HG03558 (cell line): ENCODE measurements around the gene DOC2B.
"Not testable (repeated sequence)": the region's sequence is repeated elsewhere in the genome, so short reads cannot be mapped to it uniquely, and the experiment has no call there.

Source experiments
- ATAC-seq: cut with Tn5 transposase; IDR thresholded peaks from one replicate; pipeline ENCODE4 v1.9.1; 2021; ENCODE audit warnings: moderate number of reproducible peaks; ENCODE audit not compliant: unreplicated experiment; ENCODE audit errors: extremely low read depth

The DOC2B gene

DNA sequence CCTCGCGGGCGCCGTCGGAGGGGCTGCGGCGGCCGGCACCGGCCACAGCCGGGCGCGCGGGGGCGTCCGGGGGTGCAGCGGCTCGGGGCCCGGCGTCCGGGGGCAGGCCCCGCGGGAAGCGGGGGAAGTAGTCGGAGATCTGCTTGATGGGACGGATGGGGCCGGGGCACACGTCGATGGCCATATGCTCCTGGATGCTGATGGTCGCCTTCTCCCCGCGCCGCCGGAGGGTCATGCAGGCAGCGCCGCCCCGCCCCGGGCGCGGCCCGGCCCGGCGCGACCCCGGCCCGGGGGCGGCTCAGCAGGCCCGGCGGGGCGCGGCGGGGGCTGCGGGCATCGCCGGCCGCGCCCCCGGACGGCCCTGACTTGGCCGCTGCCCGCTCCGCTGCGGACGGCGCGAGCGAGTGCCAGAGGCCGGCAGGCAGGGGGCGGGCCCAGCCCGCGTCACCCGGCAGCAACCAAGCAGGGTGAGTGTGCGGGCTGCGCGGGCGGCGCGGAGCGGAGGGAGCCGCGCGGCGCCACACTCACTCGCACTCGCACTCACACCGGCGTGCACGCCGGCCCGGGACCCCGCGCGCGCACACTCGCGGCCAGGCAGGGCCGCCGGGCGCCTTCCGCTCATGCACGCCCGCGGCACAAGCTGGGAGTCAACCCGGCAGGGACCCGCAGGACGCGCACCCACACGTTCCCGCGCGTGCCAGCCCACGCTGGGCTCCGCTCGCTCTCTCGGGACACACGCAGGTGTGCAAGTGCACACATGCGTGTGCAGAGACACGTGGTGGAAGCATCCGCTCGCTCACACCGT is at the start of gene DOC2B:
Gene DOC2B (minus strand): TSS at position 406 of the 805 bp plus-strand sequence. CDS start 171 bp downstream, at position 235.
- no peak for ATAC-seq

DNA sequence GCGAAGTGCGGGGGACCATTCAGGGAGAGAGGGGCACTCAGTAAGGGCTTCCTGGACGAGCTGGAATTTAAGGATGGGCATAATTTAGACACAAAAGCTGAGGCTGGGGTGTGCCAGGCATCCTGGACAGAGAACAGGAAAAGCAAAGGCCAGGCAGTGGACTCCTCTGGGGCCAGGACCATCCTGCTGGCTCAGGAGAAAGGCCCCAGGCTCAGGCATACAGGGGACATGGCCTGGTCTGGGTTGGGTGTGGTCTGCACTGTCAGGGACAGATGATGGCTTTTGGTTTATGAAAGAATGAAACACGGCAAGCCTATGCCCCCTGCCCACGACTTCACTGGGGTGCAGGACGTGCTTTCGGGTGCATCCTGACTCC is 48.9 kb upstream of the DOC2B start:
- ATAC-seq: no peak

DNA sequence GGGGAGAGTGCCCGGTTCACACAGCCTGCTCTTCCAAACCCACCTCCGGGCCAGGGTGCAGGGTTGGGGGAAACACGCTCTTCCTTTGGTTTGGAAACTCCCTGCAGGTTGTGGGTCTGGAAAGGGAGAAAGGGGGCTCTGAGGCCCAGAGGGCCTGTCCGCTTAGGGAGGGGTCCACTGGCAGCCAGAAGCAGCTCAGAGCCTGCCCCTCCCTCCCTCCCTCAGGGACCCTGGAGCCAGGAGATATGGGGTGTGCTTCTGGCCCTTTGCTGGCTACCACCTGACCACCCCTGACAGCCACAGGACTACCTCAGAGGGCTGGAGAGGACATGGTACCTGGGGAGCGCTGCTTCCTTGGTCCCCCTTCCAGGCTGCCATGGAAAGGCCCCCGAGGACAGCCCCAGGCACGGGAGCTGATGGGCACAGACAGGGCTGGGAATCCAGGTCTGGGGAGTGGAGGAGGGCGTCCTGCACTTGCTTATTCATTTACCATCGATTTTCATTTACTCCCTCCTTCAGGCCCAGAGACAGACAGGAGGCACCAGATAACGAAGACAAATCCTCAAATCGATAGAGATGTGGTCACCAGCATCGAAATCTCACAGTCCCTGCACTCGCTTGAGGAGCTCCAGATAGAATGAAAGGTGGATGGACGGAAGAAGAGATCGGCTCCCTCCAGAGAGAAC is 48.4 kb upstream of the DOC2B start:
- ATAC-seq: no peak

GRCh38 chr17:228951-229708 is 47.7 kb upstream of the DOC2B start:
- no peak for ATAC-seq

DNA sequence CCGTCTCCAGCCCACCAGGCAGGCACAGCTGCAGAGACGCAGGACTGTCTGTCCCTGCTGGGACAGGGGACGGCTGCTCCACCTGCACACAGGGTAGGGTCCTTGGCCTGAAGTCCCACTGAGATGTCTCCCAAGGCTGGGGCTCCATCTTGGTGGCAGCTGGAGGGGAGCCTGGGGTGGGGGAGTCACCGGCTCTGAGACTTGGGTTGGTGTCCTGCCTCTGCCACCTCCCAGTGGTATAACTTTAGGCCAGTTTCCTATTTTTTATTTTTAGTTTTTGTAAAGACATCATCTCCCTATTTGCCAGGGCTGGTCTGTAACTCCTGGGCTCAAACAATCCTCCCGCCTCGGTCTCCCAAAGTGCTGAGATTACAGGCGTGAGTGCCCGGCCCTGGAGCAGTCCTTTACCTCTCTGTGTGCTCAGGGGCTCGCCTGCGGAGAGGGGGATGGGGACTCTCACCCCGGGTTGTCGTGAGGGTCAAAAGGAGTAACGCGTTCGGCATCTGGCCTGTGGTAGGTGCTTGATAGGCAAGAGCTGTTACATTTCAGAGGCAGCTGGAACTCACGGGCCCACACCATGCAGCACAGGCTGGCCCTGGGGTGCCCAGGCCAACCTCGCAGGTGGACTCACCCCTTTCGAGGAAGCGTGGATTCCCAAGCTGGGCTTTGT is 46.6 kb upstream of the DOC2B start:
- ATAC-seq: no peak

- no peak for ATAC-seq
These were observed 45.9 kb upstream of the DOC2B start for GRCh38 chr17:227078-227945.

DNA sequence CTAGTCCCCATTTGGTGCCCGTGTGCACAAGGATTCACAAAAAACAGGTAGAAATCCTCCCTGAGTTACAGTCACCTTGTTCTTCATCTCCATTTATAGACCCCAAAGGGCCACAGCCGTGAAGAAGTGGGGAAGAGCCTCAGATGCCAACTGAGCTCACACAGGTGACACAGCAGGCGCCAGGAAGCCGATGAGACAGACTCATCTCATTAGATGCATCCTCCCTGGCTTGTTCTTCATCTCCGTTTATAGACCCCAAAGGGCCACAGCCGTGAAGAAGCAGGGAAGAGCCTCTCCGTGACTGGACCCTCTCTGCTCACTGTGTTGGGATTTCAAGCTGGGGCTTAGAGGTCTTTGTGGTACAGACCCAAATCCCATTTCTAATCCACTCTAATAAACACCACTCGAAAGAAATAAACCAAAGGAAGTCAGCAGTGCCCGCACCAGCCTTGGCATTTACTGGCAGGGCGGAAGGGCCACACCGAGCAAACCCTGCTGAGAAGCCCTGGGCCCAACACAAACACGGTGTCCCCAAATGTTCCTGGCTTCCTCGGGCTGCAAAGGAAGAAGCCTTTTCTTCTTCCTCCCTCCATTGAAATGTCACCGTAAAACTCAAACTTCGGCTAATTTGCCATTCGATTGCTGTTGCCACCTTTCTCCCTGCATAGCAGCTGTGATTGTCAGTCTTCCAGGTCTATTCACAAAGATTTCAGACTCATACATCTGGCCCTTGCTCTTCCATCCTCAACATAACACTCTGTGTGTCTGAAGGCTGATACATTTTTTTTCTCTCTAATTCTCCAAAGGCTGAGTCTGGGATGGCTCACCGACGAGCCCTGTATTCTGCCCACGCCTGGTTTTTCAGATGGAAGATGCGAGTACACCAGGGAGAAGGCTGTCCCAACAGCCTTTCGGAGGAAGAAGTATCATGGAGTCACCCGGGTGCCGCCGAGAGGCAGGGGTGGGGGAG is 44.9 kb upstream of the DOC2B start:
- no peak for ATAC-seq

GRCh38 chr17:225551-225950 is 44.1 kb upstream of the DOC2B start:
- ATAC-seq: no peak

DNA sequence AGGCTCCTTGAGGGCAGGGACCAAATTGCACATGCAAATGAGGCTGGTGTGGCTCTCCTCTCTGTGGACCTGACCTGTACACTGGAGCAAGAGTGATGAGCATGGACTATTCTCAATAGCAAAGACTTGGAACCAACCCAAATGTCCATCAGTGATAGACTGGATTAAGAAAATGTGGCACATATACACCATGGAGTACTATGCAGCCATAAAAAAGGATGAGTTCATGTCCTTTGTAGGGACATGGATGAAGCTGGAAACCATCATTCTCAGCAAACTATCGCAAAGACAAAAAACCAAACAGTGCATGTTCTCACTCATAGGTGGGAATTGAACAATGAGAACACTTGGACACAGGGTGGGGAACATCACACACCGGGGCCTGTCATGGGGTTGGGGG is 43.1 kb upstream of the DOC2B start:
- not testable (repeated sequence) for ATAC-seq

GRCh38 chr17:223723-224471 is 42.4 kb upstream of the DOC2B start:
- ATAC-seq: no peak

GRCh38 chr17:222172-222571 is 40.7 kb upstream of the DOC2B start:
- no peak for ATAC-seq

DNA sequence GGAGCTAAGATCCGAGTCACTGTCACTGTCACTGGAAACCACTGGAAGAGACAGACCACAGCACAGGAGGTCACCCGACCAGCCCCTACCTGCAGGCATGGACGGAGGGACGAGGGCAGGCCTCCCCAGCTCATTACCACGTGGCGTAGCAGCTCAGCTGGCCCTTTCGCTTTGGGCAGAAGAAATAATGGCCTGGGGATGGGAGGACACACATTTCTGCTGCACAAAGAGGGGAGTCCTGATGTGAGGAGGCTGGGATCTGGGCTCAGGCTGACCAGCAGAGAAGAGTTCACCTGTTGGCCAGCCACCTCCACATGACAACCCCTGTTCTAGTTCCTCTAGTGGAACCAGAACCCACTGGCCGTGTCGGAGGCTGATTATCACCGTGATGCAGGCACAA is 38.2 kb upstream of the DOC2B start:
- ATAC-seq: no peak

DNA sequence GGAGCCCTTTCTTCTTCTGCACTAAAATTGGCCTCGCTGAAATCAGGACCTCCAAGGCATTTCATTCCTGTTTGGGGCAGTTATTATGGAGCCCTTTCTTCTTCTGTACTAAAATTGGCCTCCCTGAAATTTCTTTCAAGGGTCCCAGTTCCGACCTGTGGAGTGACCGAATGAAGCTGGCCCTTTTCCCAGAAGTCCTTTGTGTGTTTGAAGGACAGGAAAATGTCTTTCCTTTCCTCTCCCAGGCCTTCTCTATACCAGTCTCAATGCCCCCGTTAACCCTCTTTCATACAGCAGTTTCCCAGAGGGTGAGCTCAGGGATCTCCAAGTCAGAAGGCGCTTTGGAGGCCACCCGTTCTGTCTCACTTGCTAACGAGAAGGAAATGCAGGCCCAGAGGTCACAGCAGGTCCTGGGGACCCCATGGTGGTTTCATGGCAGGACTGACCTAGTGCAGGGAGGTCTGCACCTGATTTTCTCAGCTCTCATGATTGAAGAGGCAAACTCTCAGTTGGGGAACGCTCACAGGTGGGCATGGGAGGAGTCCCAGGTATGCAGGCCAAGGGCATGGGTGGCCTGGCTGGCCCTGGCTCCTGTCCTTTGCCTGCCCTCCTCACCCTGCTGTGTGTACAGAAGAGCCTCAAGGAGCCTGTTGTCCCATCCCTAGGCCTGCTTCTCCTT is 37.1 kb upstream of the DOC2B start:
- ATAC-seq: no peak

- no peak for ATAC-seq
These were observed 35.2 kb upstream of the DOC2B start for GRCh38 chr17:216625-217024.

DNA sequence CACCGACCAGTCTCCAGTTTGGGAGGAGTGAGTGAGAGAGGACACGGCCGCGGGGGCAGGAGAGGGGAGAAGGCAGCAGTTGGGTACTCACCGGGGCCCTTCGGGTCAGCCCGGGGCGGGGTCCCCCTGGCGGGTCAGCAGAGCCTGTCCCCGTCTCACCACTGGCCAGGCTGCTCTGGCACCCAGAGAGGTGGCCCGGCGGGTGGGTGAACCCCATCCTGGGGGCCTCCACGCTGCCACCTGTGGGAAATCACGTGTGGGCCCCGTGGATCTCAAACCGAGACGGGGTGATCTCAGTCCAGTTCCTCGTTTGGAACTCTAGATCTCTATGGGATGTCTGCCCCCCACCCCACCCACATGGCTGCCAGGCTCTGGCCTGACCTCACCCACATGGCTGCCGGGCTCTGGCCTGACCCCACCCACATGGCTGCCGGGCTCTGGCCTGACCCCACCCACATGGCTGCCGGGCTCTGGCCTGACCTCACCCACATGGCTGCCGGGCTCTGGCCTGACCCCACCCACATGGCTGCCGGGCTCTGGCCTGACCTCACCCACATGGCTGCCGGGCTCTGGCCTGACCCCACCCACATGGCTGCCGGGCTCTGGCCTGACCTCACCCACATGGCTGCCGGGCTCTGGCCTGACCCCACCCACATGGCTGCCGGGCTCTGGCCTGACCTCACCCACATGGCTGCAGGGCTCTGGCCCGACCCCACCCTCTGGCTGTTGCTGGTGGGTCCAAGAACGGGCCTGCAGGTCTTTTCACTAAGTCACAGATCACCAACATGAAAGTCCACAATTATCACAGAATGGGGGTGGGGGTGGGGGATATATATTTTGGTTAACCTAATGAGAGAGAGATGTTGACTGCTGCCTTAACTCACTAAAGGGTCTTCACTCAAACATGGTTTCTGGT is 34.4 kb upstream of the DOC2B start:
- ATAC-seq: not testable (repeated sequence)

DNA sequence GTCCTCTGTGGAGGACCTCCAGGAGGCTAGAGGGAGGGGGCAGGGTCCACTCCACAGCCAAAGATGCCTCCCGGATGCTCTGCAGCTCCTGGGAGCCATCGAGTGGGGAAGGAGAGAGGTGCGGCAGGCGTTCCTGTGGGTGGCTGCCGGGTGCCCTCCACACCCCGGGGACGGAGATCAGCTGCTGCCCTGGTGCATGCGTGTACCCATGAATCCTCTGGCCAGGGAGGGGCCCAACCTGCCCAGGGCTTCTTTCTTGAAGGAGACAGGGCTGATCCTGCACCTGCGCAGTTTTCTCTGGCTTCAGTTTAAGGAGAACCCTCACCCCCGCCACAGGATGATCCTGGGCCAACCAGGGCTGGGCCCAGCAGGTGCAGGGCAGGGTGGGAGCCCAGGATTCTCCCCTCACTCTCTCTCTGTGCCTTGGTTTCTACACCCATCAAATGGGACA is 33.5 kb upstream of the DOC2B start:
- no peak for ATAC-seq
